HFFc6 (cell line): Measurements from ENCODE around the gene VSTM1. TPM values are rescaled to one million over a fixed set of nuclear protein-coding genes. Genes with fewer than 3 reads are reported as not detected.
A peak's percentile ranks its signal among the peaks of the same experiment; 100 is the strongest.
"Not testable (repeated sequence)": the region's sequence is repeated elsewhere in the genome, so short reads cannot be mapped to it uniquely, and the experiment has no call there.

Source experiments
- DNase-seq: peaks from one replicate; pipeline ENCODE4 v3.0.0-alpha.2; 2018
- H3K27ac Mint-ChIP-seq: 2 replicates; pipeline ENCODE4 v1.8.0; 2020; ENCODE audit warnings: mild to moderate bottlenecking, mixed read lengths
- H3K27me3 Mint-ChIP-seq: 2 replicates; pipeline ENCODE4 v1.8.0; 2021; ENCODE audit warnings: mild to moderate bottlenecking, moderate library complexity, mixed read lengths; ENCODE audit not compliant: insufficient read depth
- H3K36me3 Mint-ChIP-seq: 2 replicates; pipeline ENCODE4 v1.8.0; 2021; ENCODE audit warnings: low read depth, mixed read lengths
- H3K4me1 Mint-ChIP-seq: 2 replicates; pipeline ENCODE4 v1.8.0; 2020; ENCODE audit warnings: low read depth, mixed read lengths
- H3K4me3 Mint-ChIP-seq: 2 replicates; pipeline ENCODE4 v1.8.0; 2020; ENCODE audit warnings: mild to moderate bottlenecking, moderate library complexity, mixed read lengths
- H3K9me3 Mint-ChIP-seq: 2 replicates; pipeline ENCODE4 v1.8.0; 2020; ENCODE audit warnings: mild to moderate bottlenecking, mixed read lengths
- CTCF ChIP-seq: fragments of 200-600 bp; sonication (generic); IDR thresholded peaks from 2 replicates; pipeline ENCODE4 v1.5.0; 2021; ENCODE audit warnings: antibody characterized with exemption, mild to moderate bottlenecking
- total RNA-seq, 6 experiments: library from RNA; stranded (reverse); fragmentation: NEBNext Ultra II Directional; extraction: Animal tissue kit (Norgen Biotek cat#: 25700); gene quantifications; 2 replicates in 1 of 6; 3 replicates in 5 of 6; pipeline ENCODE4 v1.2.3, GENCODE V29; 2021

VSTM1 gene
- total RNA-seq, 6 experiments from 2014 or later = 1.5 to 2.0 (median 1.8) TPM; not detected in 2

GRCh38 chr19:54099190-54099902, 35.6 kb upstream of the VSTM1 start:
- Mint-ChIP-seq H3K27ac (no peak overlapping the region), H3K4me3 (no peak overlapping the region), H3K9me3 (peaks cover 4% of the 10 kb centered on the region; the same call in 1 of the 2 replicates), H3K36me3 (peaks cover 3% of the 10 kb centered on the region; the same call in 1 of the 2 replicates), H3K4me1 (peaks cover 30% of the 10 kb centered on the region), H3K27me3 (peaks cover 3% of the 10 kb centered on the region; the same call in 1 of the 2 replicates)
- DNase-seq = no peak
- TF ChIP-seq CTCF = no peak

- Mint-ChIP-seq H3K9me3 (peaks cover 11% of the 10 kb centered on the region; the same call in 1 of the 2 replicates), H3K4me1 (peaks cover 24% of the 10 kb centered on the region), H3K36me3 (peaks cover 5% of the 10 kb centered on the region; the same call in 1 of the 2 replicates), H3K27me3 (peaks cover 6% of the 10 kb centered on the region; the same call in 1 of the 2 replicates), H3K4me3 (peak overlapping the region; percentile 81), H3K27ac (peak overlapping the region; percentile 67)
- peak; percentile 56 for DNase-seq
- TF ChIP-seq CTCF = peak; percentile 46
Measured at GRCh38 chr19:54096617-54097106, 33.0 kb upstream of the VSTM1 start.

DNA sequence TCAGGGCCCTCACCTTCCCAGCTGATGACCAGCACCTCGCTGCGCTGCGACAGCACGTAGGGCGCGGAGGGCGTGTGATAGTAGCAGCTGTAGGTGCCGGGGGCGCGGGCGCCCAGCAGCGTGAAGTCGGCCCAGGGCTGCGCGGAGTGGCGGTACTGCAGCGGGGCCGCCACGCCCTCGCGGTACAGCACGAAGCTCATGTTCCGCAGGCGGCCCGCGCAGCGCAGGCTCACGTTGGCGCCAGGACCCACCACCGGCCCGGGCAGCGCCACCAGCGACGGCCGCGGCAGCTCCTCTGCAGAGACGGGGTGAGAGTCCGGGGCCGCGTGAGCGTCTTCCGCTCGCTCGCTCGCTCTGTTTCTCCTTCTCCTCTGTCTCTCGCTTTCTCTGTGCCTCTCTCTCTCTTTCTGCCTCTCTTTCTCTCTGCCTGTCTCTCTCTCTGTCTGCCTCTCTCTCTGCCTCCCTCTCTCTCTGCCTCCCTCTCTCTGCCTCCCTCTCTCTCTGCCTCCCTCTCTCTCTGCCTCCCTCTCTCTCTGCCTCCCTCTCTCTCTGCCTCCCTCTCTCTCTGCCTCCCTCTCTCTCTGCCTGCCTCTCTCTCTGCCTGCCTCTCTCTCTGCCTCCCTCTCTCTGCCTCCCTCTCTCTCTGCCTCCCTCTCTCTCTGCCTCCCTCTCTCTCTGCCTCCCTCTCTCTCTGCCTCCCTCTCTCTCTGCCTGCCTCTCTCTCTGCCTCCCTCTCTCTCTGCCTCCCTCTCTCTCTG, 32.3 kb upstream of the VSTM1 start:
- Mint-ChIP-seq H3K9me3 (peaks cover 11% of the 10 kb centered on the region; the same call in 1 of the 2 replicates), H3K27ac (peak overlapping the region; percentile 67), H3K4me1 (peaks cover 20% of the 10 kb centered on the region), H3K4me3 (peak overlapping the region; percentile 81)
- not testable (repeated sequence) for H3K27me3 Mint-ChIP-seq, H3K36me3 Mint-ChIP-seq
- peak; percentile 8 for DNase-seq

DNA sequence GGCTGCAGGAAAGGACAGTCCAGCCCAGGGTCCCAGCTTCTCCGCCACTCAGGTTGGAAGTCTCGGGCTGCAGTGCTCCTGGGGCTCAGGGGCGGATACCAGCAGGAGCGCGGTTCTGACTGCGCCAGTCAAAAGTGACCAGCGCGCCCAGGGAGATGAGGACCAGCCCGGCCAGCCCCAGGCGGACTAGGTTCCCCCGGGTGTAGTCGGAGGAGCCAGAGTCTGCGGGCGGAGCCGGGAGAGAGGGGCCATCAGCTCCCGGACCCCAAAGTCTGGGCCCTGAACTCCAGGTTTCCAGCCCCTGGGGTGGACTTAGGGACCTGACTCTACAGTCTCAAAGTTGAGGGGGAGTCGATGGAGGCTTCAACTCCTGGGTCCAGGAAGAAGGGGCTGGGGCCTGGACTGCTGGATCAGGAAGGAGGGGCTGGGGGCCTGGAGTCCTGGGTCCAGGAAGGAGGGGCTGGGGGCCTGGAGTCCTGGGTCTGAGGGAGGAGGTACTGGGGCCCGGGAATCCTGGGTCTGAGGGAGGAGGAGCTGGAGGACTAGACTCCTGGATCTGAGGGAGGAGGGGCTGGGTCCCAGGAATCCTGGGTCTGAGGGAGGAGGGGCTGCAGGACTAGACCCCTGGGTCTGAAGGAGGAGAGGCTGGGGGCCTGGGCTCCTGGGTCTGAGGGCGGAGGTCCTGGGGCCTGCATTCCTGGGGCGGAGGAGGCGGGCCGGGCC, 31.6 kb upstream of the VSTM1 start:
- peaks cover 12% of the 10 kb centered on the region for H3K4me1 Mint-ChIP-seq
- peaks cover 5% of the 10 kb centered on the region; the same call in 1 of the 2 replicates for H3K36me3 Mint-ChIP-seq
- H3K27me3 Mint-ChIP-seq = peaks cover 6% of the 10 kb centered on the region; the same call in 1 of the 2 replicates
- H3K4me3 Mint-ChIP-seq = no peak overlapping the region
- H3K9me3 Mint-ChIP-seq = peaks cover 11% of the 10 kb centered on the region; the same call in 1 of the 2 replicates
- no peak for TF ChIP-seq CTCF
- H3K27ac Mint-ChIP-seq = no peak overlapping the region
- no peak for DNase-seq

- peaks cover 6% of the 10 kb centered on the region; the same call in 1 of the 2 replicates for H3K27me3 Mint-ChIP-seq
- no peak for TF ChIP-seq CTCF
- peaks cover 5% of the 10 kb centered on the region; the same call in 1 of the 2 replicates for H3K36me3 Mint-ChIP-seq
- DNase-seq = no peak
- no peak overlapping the region for H3K27ac Mint-ChIP-seq
- no peak overlapping the region for H3K4me3 Mint-ChIP-seq
- H3K9me3 Mint-ChIP-seq = peaks cover 11% of the 10 kb centered on the region; the same call in 1 of the 2 replicates
- peaks cover 12% of the 10 kb centered on the region for H3K4me1 Mint-ChIP-seq
Measured at GRCh38 chr19:54094426-54095000, 30.8 kb upstream of the VSTM1 start.
